ENCODE measurements around the gene KDM4C. TPM values are rescaled to one million over a fixed set of nuclear protein-coding genes. Genes with fewer than 3 reads are reported as not detected.

Gene KDM4C
- total RNA-seq, 1 donor from 2014 or later: 14.2 TPM

- ATAC-seq (ENCODE audit: poor library complexity): no peak
- intact Hi-C loops (cut with DNase I): no loop called here
Observed at GRCh38 chr9:6884990-6885389, 127.2 kb downstream of the KDM4C start.

GRCh38 chr9:6887051-6887450 lies 129.3 kb downstream of the KDM4C start:
- ATAC-seq (ENCODE audit: poor library complexity): no peak
- no peak for DNase-seq
- intact Hi-C loops (cut with DNase I): no loop called here

More at GRCh38 chr9:6884990-6885389, 127.2 kb downstream of the KDM4C start:
- no peak for DNase-seq

DNA sequence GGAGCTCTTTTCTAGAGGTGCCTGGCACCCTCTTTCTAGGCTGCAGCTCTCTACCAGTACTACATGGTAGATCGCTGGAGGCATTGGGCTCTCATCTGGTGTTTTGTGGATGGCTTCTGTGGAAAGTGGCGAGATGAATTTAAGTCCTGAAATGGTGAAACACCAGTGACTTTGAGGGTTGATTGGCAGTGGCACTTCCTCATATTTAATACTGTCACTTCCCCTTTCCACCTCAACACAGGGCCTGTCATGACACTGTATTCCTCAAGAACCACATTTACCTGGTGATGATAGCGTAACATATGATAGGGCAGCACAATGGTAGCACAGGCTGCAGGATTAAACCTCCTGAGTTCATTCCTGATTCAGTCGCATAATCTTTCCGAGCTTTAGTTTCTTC lies 132.1 kb downstream of the KDM4C start:
- DNase-seq (no peak), ATAC-seq (ENCODE audit: poor library complexity) (no peak)
- intact Hi-C loops (cut with DNase I): no loop called here

DNA sequence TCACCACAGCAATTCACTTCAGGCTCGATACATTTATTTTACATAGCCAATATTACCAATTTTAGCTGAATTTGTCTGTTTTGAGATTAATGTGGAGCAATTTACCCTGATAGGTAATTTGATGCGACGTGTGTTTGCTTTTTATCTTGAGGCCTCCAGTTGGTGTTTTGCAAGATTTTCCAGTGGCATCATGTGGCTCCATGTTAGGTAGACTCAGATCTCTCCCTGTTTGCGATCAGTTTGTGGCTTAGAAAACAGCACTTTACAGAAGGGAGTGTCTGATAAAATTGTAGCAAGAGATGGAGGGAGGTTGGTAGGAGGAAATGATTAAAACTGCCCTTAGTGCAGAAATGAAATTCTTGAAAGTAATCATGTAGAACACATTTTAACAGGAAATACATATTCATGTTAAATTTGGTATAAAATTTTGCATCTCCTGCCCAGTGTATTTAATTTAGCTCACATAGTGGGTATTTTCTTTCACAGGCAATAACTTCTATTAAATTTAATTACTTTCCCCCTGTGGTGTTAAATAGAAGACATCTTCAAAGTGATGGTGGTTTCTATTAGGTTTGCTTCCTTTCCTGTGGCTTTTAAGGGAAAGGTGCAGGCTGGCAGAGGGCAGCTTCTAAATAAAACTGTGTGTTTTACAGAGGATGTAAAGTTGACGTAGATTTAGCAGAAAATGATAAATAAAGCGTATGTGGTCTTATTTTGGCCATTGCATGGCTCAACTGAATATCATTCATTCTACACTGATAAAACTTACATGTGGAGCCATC lies 135.8 kb downstream of the KDM4C start:
- ATAC-seq (ENCODE audit: poor library complexity): no peak
- intact Hi-C loops (cut with DNase I): no loop called here
- no peak for DNase-seq

- no peak for DNase-seq
- no peak for ATAC-seq (ENCODE audit: poor library complexity)
Observed at GRCh38 chr9:6894135-6894534, 136.4 kb downstream of the KDM4C start.

GRCh38 chr9:6895754-6896153 lies 138.0 kb downstream of the KDM4C start:
- ATAC-seq (ENCODE audit: poor library complexity) (no peak), DNase-seq (no peak)
- intact Hi-C loops (cut with DNase I): no loop called here

More at GRCh38 chr9:6894135-6894534, 136.4 kb downstream of the KDM4C start:
- intact Hi-C loops (cut with DNase I): no loop called here

- no peak for ATAC-seq (ENCODE audit: poor library complexity)
- intact Hi-C loops (cut with DNase I): no loop called here
- no peak for DNase-seq
Observed at GRCh38 chr9:6896562-6896961, 138.8 kb downstream of the KDM4C start.

DNA sequence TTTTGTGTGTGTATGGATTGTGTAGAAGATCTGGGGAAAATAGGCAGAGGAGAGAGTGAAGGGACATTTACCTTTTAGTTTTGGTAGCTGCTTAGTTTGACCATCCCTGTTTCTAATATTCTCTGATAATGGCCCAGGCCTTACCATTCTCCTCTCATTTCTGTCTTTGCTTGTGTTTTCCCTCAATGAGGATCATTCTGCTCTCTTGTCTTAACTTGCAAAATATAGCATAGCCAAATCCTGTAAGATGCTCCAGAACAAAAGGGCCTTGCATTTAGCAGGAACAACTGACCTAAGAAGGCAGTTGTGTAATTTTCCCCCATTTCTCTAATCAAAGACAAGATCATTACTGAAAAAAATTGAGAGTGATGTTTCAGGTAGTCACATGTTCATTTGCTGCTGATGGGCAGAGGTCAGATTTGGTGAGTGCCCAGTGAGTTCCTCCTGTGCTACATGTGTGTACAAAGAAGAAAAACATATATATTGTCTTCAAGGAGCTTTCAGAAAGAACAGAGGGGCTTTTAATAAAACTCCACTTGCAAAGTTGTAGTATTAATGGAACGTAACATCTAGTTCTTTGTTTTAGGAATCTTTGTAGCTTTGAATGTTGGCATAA lies 139.5 kb downstream of the KDM4C start:
- intact Hi-C loops (cut with DNase I): no loop called here
- ATAC-seq (ENCODE audit: poor library complexity) (no peak), DNase-seq (no peak)

- DNase-seq (no peak), ATAC-seq (ENCODE audit: poor library complexity) (no peak)
- intact Hi-C loops (cut with DNase I): no loop called here
Observed at GRCh38 chr9:6897898-6898302, 140.1 kb downstream of the KDM4C start.

DNA sequence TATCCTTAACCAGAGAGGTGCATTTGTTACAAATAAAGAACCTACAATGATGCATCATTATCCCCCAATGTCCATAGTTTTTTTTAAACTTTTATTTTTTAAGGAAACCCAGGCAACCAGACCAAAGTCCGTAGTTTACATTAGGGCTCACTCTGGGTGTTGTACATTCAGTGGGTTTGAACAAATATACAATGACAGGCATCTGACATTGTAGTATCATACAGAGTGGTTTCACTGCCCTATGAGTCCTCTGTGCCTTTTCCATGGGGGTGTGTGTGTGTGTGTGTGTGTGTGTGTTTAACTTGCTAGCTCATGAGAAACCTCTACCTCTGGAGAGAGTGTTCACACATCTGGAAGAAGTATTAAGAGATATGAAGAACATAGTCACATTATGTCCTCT lies 141.5 kb downstream of the KDM4C start:
- intact Hi-C loops (cut with DNase I): no loop called here
- ATAC-seq (ENCODE audit: poor library complexity): no peak
- DNase-seq: no peak

DNA sequence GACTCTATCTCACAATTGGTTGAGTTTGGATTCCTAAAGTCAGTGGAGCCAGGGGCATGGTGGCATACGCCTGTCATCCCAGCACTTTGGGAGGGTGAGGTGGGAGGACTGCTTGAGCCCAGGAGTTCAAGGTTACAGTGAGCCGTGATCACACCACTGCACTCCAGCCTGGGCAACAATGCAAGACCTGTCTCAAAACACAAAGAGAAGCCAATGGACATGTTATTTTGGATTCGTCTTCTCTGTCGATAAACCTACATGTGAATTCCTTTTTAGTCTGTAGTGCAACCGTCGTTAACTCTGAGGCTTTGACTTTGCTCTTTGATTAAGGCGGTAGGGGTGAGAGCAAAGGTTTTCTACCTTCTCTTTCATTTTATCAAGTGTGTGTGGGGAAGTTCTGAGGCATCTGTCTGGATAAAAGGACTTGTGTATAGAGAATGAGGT lies 142.7 kb downstream of the KDM4C start:
- no peak for ATAC-seq (ENCODE audit: poor library complexity)
- intact Hi-C loops (cut with DNase I): no loop called here
- DNase-seq: no peak

DNA sequence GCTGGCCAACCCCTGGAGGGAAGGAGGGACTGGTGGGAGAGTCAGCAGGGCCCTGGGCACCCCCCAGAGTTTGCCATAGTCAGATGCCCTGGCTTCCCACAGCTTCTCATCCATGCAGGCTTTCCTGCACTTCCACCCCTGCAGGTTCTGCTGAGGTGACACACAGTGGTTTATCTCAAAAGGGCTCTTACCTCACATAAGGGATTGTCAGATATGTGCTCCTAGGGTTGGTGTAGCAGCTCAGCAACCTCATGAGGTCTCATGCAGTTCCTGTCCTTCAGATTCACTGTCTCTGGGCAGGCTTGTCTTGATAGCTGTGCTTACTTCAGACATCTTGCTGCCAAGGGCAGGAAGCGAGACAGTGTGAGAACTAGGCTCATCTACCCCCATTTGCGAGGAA lies 143.4 kb downstream of the KDM4C start:
- ATAC-seq (ENCODE audit: poor library complexity): no peak
- no peak for DNase-seq
- intact Hi-C loops (cut with DNase I): no loop called here

DNA sequence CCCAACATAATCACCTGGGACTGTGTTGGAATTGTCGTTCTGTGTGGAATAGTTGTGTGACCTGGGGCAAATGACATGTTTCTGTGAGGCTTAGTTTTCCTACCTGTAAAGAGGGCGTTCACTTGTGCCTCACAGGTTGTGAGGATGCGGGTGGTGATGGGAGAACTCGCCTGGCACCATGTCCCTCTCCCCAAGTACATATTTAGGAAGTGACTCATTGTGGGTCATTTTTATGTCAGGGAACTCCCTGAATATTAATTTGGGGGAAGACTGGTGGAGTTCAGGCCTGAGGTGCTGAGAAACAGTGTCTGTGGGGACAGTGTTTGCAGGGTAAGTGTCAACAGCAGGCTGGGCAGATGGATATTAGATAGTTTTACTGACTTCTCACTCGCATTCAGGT lies 144.7 kb downstream of the KDM4C start:
- DNase-seq (no peak), ATAC-seq (ENCODE audit: poor library complexity) (no peak)
- intact Hi-C loops (cut with DNase I): no loop called here

DNA sequence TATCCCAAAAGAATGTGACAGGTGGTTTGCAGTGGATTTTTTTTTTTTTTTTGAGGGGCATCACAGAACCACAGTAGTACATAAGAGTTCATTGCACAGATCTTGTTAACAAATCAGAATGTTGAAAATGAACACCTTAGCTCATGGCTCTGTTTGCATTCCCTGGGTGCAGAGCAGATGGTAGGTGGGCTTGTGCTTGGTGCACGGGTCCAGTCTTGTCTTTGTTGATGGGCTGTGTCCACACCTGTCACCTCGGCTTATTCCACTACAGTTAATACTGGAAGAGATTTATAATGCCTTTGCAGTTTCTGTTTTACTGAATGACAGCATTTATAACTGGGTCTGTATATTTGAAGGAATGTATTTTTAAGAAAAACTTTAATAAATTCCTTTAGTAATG lies 146.6 kb downstream of the KDM4C start:
- no peak for ATAC-seq (ENCODE audit: poor library complexity)
- no peak for DNase-seq
- intact Hi-C loops (cut with DNase I): no loop called here

GRCh38 chr9:6905850-6906375 lies 148.1 kb downstream of the KDM4C start:
- DNase-seq: no peak
- no peak for ATAC-seq (ENCODE audit: poor library complexity)
- intact Hi-C loops (cut with DNase I): no loop called here

DNA sequence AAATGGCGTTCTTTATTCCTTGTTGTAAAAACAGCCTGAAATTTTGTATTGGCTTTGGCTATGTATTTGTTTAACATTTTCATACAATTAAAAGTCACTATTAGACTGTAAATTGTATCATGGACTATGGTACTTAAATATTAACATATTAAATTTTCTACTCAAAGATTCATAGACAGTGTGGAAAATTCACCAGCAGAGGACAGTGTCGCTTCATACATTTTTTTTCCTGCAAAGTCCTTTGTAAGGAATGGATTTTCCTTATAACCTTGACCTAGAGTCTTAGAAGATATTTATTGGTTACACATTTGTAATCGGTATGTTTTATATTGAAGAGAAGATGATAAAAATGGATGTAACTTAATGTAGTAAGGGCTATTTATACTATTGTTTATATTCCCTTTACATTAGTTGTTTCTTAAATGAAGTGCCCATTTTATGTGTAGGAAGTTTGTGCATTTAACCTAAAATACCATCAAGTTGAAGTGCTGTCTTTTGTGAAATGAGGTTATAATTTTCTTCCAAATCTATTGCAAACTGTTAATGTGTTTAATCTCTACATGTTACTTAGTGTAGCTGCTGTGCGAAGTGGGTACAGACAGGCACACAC lies 150.1 kb downstream of the KDM4C start:
- no peak for DNase-seq
- ATAC-seq (ENCODE audit: poor library complexity): no peak
- intact Hi-C loops (cut with DNase I): no loop called here

GRCh38 chr9:6909181-6909580 lies 151.4 kb downstream of the KDM4C start:
- DNase-seq: no peak
- no peak for ATAC-seq (ENCODE audit: poor library complexity)
- intact Hi-C loops (cut with DNase I): no loop called here

DNA sequence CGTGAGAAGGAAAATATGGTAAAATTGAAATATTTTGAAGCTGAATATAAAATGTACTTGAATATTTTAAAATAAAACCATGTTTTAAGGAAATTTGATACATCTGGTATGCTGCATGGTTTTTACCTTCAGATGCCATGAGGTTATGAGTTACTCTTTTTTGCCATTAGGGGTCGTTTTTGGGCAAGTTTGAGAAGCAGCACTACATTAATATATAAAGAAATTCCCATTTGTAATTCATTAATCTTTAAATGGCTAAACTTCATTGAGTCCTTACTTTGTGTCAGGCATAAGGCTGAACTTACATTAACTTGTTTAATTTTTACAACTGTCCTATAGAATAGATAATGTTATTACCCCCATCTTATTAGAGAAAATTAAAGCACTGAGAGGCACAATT lies 152.3 kb downstream of the KDM4C start:
- ATAC-seq (ENCODE audit: poor library complexity) (no peak), DNase-seq (no peak)
- intact Hi-C loops (cut with DNase I): no loop called here

DNA sequence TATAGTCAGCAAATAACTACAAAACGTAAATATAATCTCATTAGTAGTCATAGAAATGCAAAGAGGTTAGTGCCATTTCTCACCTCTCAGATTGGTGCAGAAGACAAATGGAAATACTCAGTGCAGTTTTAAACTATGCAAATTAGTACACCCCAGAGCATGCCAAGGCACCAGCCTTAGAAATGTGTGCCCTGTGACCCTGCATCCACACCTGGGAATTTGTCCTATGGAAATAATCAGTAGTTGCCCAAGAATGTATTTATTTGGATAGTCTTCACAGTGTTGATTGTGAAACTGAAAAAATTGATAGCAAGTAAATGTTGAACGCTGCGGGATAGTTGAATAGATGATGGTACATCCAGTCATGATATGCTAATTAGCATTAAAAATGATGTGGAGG lies 152.7 kb downstream of the KDM4C start:
- ATAC-seq (ENCODE audit: poor library complexity): no peak
- intact Hi-C loops (cut with DNase I): no loop called here
- DNase-seq: no peak

Data from Right ventricle myocardium superior (tissue), 1 donor.